Stomach (tissue), 4 donors: Measurements from ENCODE around the gene KDM2B.

Experiments
- EP300 ChIP-seq: sonication (generic); formaldehyde crosslinking; IDR thresholded peaks from one replicate; pipeline ENCODE4 v1.6.1; 2017; ENCODE audit warnings: antibody characterized with exemption
- POLR2A ChIP-seq, 4 donors: fragments of 450-650 bp; IDR thresholded peaks; one replicate each; pipeline ENCODE4 v1.6.1; 2016; ENCODE audit warnings: antibody characterized with exemption in 4 of 4, control low read depth in 2 of 4, mild to moderate bottlenecking in 1 of 4, moderate library complexity in 1 of 4
- POLR2AphosphoS5 ChIP-seq, 3 donors: sonication (generic); formaldehyde crosslinking; IDR thresholded peaks; one replicate each; pipeline ENCODE4 v1.6.1; 2016; ENCODE audit warnings: antibody characterized with exemption in 3 of 3
- TF ChIP-seq, protein P1 (sequence below), 7 experiments: fragments of 450-650 bp in 4 of 7; fragments of 200-600 bp in 3 of 7; sonication (generic) in 3 of 7; IDR thresholded peaks; one replicate each; pipeline ENCODE4 v1.5.1; 2016 to 2019; ENCODE audit warnings: antibody characterized with exemption in 7 of 7, control low read depth in 2 of 7, mild to moderate bottlenecking in 1 of 7

DNA sequence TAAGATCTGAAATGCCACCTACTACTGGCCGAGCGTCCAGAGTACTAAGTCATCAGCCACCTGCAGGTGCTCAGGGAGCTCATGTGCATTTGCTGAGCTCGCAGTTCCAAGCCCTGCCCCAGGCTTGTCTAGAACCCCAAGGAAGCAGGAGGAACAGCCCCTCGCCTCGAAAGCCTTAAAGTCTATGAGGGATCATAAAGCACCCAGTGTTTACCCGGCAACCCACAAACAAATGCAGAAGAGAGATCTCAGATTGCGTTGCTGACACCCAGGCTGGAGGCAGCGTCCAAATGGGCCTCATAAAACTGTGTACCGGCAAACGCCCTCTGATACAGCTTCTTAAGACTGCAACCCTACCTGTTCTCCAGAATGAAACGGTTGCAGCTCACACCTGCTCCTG, 6.8 kb downstream of the KDM2B start:
- no peak for TF ChIP-seq POLR2A (IDR thresholded peaks at IDR 0.05)
- TF ChIP-seq, protein P1, sequence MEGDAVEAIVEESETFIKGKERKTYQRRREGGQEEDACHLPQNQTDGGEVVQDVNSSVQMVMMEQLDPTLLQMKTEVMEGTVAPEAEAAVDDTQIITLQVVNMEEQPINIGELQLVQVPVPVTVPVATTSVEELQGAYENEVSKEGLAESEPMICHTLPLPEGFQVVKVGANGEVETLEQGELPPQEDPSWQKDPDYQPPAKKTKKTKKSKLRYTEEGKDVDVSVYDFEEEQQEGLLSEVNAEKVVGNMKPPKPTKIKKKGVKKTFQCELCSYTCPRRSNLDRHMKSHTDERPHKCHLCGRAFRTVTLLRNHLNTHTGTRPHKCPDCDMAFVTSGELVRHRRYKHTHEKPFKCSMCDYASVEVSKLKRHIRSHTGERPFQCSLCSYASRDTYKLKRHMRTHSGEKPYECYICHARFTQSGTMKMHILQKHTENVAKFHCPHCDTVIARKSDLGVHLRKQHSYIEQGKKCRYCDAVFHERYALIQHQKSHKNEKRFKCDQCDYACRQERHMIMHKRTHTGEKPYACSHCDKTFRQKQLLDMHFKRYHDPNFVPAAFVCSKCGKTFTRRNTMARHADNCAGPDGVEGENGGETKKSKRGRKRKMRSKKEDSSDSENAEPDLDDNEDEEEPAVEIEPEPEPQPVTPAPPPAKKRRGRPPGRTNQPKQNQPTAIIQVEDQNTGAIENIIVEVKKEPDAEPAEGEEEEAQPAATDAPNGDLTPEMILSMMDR (IDR thresholded peaks at IDR 0.05): no peak
- TF ChIP-seq POLR2AphosphoS5 (IDR thresholded peaks at IDR 0.05): no peak
- TF ChIP-seq EP300: no peak
